SK-N-SH treated with all-trans-retinoic acid at 6 μM for 48 hours (cell line): ENCODE results near the gene ZNF358.

Experiments used
- CSDC2 ChIP-seq: fragments of 250-450 bp; sonication (Bioruptor Pico); IDR thresholded peaks from 2 replicates; pipeline ENCODE4 v1.5.0; 2020; ENCODE audit warnings: mild to moderate bottlenecking, moderate library complexity
- ISL1 ChIP-seq: fragments of 250-450 bp; sonication (Bioruptor Pico); IDR thresholded peaks from 2 replicates; pipeline ENCODE4 v2.1.2; 2022; ENCODE audit warnings: mild to moderate bottlenecking, moderate library complexity
- OSR1 ChIP-seq: fragments of 250-450 bp; sonication (Bioruptor Pico); IDR thresholded peaks from 2 replicates; pipeline ENCODE4 v1.8.0; 2022; ENCODE audit warnings: moderate library complexity, mild to moderate bottlenecking, inconsistent platforms
- ZC3H10 ChIP-seq: fragments of 250-450 bp; sonication (Bioruptor Pico); IDR thresholded peaks from 2 replicates; pipeline ENCODE4 v1.5.1; 2021; ENCODE audit warnings: mild to moderate bottlenecking, moderate library complexity
- ZFP3 ChIP-seq: fragments of 250-450 bp; sonication (Bioruptor Pico); IDR thresholded peaks from 2 replicates; pipeline ENCODE4 v1.5.0; 2020; ENCODE audit warnings: mild to moderate bottlenecking, moderate library complexity
- ZFP30 ChIP-seq: fragments of 450-650 bp; formaldehyde crosslinking; IDR thresholded peaks from 2 replicates; pipeline ENCODE4 v1.5.0; 2022; ENCODE audit warnings: mild to moderate bottlenecking, moderate library complexity
- TF ChIP-seq, protein P1 (sequence below): fragments of 250-450 bp; sonication (Bioruptor Pico); IDR thresholded peaks from 2 replicates; pipeline ENCODE4 v1.5.1; 2021; ENCODE audit warnings: mild to moderate bottlenecking, moderate library complexity
- TF ChIP-seq, protein P2 (sequence below): fragments of 250-450 bp; sonication (Bioruptor Pico); IDR thresholded peaks from 2 replicates; pipeline ENCODE4 v1.8.0; 2020; ENCODE audit warnings: mild to moderate bottlenecking, moderate library complexity, borderline replicate concordance
- TF ChIP-seq, protein P3 (sequence below): fragments of 250-450 bp; sonication (Bioruptor Pico); IDR thresholded peaks from 2 replicates; pipeline ENCODE4 v1.5.1; 2020; ENCODE audit warnings: low read depth, mild to moderate bottlenecking, moderate library complexity

DNA sequence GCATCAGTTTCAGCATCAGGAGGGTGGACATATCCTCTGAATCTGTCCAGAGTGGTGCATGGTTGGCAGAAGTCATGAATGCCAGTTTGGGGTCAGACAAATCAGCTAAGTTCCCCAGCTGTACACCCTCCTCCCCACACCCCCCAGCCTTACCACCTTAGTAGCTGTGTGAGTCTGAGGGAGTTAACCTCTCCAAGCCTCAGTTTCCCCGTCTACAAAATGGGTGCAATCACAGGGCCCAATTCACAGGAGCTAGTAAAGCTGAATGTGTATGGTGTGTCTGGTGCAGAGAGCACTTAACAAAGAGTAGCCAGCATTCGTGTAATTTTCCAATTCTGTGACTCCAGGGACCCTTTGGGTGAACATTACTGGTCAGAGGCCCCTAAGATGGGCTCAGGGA is 13.4 kb upstream of the ZNF358 start:
- TF ChIP-seq CSDC2 (CRISPR knock-in tag) (no peak), ZFP30 (CRISPR knock-in tag) (no peak), ZFP3 (CRISPR knock-in tag) (no peak), OSR1 (CRISPR knock-in tag) (no peak), ZC3H10 (CRISPR knock-in tag) (no peak), ISL1 (CRISPR knock-in tag) (no peak)
- TF ChIP-seq, protein P1, sequence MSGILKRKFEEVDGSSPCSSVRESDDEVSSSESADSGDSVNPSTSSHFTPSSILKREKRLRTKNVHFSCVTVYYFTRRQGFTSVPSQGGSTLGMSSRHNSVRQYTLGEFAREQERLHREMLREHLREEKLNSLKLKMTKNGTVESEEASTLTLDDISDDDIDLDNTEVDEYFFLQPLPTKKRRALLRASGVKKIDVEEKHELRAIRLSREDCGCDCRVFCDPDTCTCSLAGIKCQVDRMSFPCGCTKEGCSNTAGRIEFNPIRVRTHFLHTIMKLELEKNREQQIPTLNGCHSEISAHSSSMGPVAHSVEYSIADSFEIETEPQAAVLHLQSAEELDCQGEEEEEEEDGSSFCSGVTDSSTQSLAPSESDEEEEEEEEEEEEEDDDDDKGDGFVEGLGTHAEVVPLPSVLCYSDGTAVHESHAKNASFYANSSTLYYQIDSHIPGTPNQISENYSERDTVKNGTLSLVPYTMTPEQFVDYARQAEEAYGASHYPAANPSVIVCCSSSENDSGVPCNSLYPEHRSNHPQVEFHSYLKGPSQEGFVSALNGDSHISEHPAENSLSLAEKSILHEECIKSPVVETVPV (CRISPR knock-in tag): no peak
- TF ChIP-seq, protein P2, sequence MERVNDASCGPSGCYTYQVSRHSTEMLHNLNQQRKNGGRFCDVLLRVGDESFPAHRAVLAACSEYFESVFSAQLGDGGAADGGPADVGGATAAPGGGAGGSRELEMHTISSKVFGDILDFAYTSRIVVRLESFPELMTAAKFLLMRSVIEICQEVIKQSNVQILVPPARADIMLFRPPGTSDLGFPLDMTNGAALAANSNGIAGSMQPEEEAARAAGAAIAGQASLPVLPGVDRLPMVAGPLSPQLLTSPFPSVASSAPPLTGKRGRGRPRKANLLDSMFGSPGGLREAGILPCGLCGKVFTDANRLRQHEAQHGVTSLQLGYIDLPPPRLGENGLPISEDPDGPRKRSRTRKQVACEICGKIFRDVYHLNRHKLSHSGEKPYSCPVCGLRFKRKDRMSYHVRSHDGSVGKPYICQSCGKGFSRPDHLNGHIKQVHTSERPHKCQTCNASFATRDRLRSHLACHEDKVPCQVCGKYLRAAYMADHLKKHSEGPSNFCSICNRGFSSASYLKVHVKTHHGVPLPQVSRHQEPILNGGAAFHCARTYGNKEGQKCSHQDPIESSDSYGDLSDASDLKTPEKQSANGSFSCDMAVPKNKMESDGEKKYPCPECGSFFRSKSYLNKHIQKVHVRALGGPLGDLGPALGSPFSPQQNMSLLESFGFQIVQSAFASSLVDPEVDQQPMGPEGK (CRISPR knock-in tag): no peak
- TF ChIP-seq, protein P3, sequence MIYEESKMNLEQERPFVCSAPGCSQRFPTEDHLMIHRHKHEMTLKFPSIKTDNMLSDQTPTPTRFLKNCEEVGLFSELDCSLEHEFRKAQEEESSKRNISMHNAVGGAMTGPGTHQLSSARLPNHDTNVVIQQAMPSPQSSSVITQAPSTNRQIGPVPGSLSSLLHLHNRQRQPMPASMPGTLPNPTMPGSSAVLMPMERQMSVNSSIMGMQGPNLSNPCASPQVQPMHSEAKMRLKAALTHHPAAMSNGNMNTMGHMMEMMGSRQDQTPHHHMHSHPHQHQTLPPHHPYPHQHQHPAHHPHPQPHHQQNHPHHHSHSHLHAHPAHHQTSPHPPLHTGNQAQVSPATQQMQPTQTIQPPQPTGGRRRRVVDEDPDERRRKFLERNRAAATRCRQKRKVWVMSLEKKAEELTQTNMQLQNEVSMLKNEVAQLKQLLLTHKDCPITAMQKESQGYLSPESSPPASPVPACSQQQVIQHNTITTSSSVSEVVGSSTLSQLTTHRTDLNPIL (CRISPR knock-in tag): no peak
